ENCODE data around the gene ZNF385B. TPM values are rescaled to one million over a fixed set of nuclear protein-coding genes. Genes with fewer than 3 reads are reported as not detected.
A peak's percentile ranks its signal among the peaks of the same experiment; 100 is the strongest.

Gene ZNF385B
- total and polyA plus RNA-seq, 8 donors, result 4.6 to 51.3 (median 6.1) TPM

DNA sequence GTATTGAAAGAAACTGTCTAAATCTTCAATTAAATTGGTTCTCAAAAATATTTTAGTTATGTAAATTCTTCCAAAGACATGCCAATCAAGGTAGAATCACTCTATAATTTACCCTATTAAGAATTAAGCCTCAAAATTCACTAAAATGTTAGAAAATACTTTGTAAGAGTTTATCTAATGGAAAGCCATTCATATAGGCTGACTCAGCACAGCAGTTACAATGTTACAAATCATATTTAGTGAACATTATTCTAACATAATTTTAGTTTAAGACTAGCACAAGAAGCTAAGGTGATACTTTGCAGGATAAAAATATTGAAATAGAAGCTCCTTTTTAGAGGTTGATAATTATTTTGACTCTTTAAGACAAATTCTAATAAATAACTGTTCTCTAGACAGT lies 137.0 kb downstream of the ZNF385B start:
- intact Hi-C loops (cut with DNase I), result no loop called here
- no peak for TF ChIP-seq CTCF (IDR thresholded peaks at IDR 0.05)

GRCh38 chr2:179720173-179720772 lies 141.1 kb downstream of the ZNF385B start:
- no peak overlapping the region for H3K27ac ChIP-seq
- no peak for TF ChIP-seq CTCF (IDR thresholded peaks at IDR 0.05)

More for the DNA sequence above, 137.0 kb downstream of the ZNF385B start:
- DNase-seq (no peak), ATAC-seq (no peak)
- Histone ChIP-seq H3K9me3 (no peaks in the 10 kb centered on the region), H3K4me1 (no peaks in the 10 kb centered on the region), H3K36me3 (no peaks in the 10 kb centered on the region), H3K27ac (no peak overlapping the region), H3K27me3 (no peaks in the 10 kb centered on the region), H3K4me3 (no peak overlapping the region)

DNA sequence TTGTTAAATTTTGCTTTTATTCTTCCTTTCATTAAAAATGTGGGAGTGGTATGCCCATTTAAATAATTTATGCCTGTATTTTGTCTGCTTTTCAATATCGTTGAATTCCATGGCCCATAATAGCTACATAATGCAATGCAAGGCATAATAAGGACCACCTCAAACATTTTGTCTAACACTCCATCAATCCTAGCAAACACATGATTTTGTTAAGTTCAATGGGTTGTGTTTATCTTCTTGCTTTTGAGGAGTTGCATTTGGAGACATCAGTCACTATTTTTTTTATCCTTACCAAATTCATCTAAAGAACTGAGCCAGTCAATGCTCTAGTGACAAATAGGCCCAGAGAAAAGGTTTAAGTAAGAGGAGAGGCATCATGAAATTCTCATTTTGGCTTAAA lies 145.5 kb downstream of the ZNF385B start:
- TF ChIP-seq CTCF (IDR thresholded peaks at IDR 0.05), result no peak
- Histone ChIP-seq H3K27me3 (no peaks in the 10 kb centered on the region), H3K4me1 (no peaks in the 10 kb centered on the region), H3K36me3 (no peaks in the 10 kb centered on the region), H3K27ac (no peak overlapping the region), H3K9me3 (no peaks in the 10 kb centered on the region), H3K4me3 (no peak overlapping the region)
- intact Hi-C loops (cut with DNase I), result no loop called here
- no peak for ATAC-seq
- DNase-seq, result peak in 2 of 4 donors; percentile 53 to 57

More at GRCh38 chr2:179720173-179720772, 141.1 kb downstream of the ZNF385B start:
- Histone ChIP-seq H3K27me3 (no peaks in the 10 kb centered on the region), H3K9me3 (no peaks in the 10 kb centered on the region), H3K4me3 (no peak overlapping the region), H3K4me1 (no peaks in the 10 kb centered on the region), H3K36me3 (no peaks in the 10 kb centered on the region)
- intact Hi-C loops (cut with DNase I), result no loop called here
- no peak for DNase-seq
- ATAC-seq, result no peak

- TF ChIP-seq CTCF (IDR thresholded peaks at IDR 0.05), result no peak
- intact Hi-C loops (cut with DNase I), result no loop called here
Measured at GRCh38 chr2:179715196-179715595, 146.2 kb downstream of the ZNF385B start.

GRCh38 chr2:179712825-179713224 lies 148.6 kb downstream of the ZNF385B start:
- H3K36me3 ChIP-seq, result no peaks in the 10 kb centered on the region

More at GRCh38 chr2:179715196-179715595, 146.2 kb downstream of the ZNF385B start:
- DNase-seq, result no peak
- ATAC-seq, result no peak
- Histone ChIP-seq H3K4me3 (no peak overlapping the region), H3K9me3 (no peaks in the 10 kb centered on the region), H3K27me3 (no peaks in the 10 kb centered on the region), H3K4me1 (no peaks in the 10 kb centered on the region), H3K27ac (no peak overlapping the region), H3K36me3 (no peaks in the 10 kb centered on the region)

More at GRCh38 chr2:179712825-179713224, 148.6 kb downstream of the ZNF385B start:
- Histone ChIP-seq H3K4me3 (no peak overlapping the region), H3K4me1 (no peaks in the 10 kb centered on the region), H3K27ac (no peak overlapping the region), H3K9me3 (no peaks in the 10 kb centered on the region), H3K27me3 (no peaks in the 10 kb centered on the region)
- intact Hi-C loops (cut with DNase I), result no loop called here
- TF ChIP-seq CTCF (IDR thresholded peaks at IDR 0.05), result no peak
- DNase-seq (no peak), ATAC-seq (no peak)
